GM23338 (cell line): ENCODE measurements around the gene ATXN2. TPM values are rescaled to one million over a fixed set of nuclear protein-coding genes. Genes with fewer than 3 reads are reported as not detected.

Experiments
- ATAC-seq: fragments of 200-7000 bp; cut with Tn5 transposase; 3 replicates; pipeline ENCODE4 v1.9.1; 2020
- DNase-seq: peaks from one replicate; pipeline ENCODE4 v3.0.0-alpha.2; 2015; ENCODE audit warnings: low spot score
- H2AFZ ChIP-seq: fragments of 200-600 bp; sonication (generic); 2 replicates; pipeline ENCODE4 v1.8.0; 2016; ENCODE audit warnings: antibody characterized with exemption, mild to moderate bottlenecking, moderate library complexity
- H3F3A ChIP-seq: fragments of 200-600 bp; sonication (generic); replicated peaks from 2 replicates; pipeline ENCODE4 v1.8.0; 2017; ENCODE audit warnings: antibody characterized with exemption, mixed run types, low read depth
- H3K27ac ChIP-seq: fragments of 200-600 bp; sonication (generic); 2 replicates; pipeline ENCODE4 v1.6.1; 2016; ENCODE audit warnings: low read depth
- H3K27me3 ChIP-seq: fragments of 200-600 bp; sonication (generic); 2 replicates; pipeline ENCODE4 v1.8.0; 2016; ENCODE audit warnings: mild to moderate bottlenecking, mixed run types, moderate library complexity; ENCODE audit not compliant: insufficient read depth
- H3K36me3 ChIP-seq: fragments of 200-600 bp; sonication (generic); 2 replicates; pipeline ENCODE4 v1.8.0; 2016; ENCODE audit warnings: mild to moderate bottlenecking; ENCODE audit not compliant: insufficient read depth
- H3K4me1 ChIP-seq: fragments of 200-600 bp; sonication (generic); 2 replicates; pipeline ENCODE4 v1.8.0; 2016; ENCODE audit warnings: mild to moderate bottlenecking, moderate library complexity; ENCODE audit not compliant: insufficient read depth
- H3K4me2 ChIP-seq: fragments of 200-600 bp; sonication (generic); 2 replicates; pipeline ENCODE4 v1.7.1; 2017; ENCODE audit warnings: mixed run types
- H3K4me3 ChIP-seq: fragments of 200-600 bp; sonication (generic); 2 replicates; pipeline ENCODE4 v1.6.1; 2016; ENCODE audit warnings: mixed run types
- H3K79me2 ChIP-seq: fragments of 200-600 bp; sonication (generic); replicated peaks from 2 replicates; pipeline ENCODE4 v1.8.0; 2017; ENCODE audit warnings: mild to moderate bottlenecking; ENCODE audit not compliant: insufficient read depth
- H3K9me2 ChIP-seq: fragments of 200-600 bp; sonication (generic); 2 replicates; pipeline ENCODE4 v1.8.0; 2017; ENCODE audit not compliant: insufficient read depth
- H4K20me1 ChIP-seq: fragments of 200-600 bp; sonication (generic); replicated peaks from 2 replicates; pipeline ENCODE4 v1.8.0; 2017; ENCODE audit warnings: mild to moderate bottlenecking; ENCODE audit not compliant: insufficient read depth
- H3K27ac Mint-ChIP-seq: 2 replicates; pipeline ENCODE4 v1.8.0; 2020; ENCODE audit warnings: inconsistent platforms, mild to moderate bottlenecking, moderate library complexity, mixed read lengths
- H3K27me3 Mint-ChIP-seq: 3 replicates; pipeline ENCODE4 v1.8.0; 2022; ENCODE audit warnings: low read depth, mild to moderate bottlenecking, moderate library complexity, mixed read lengths, inconsistent platforms; ENCODE audit not compliant: insufficient read depth, poor library complexity
- H3K36me3 Mint-ChIP-seq: 3 replicates; pipeline ENCODE4 v1.8.0; 2021; ENCODE audit warnings: low read depth, mild to moderate bottlenecking, inconsistent platforms, moderate library complexity, mixed read lengths
- H3K4me1 Mint-ChIP-seq: 3 replicates; pipeline ENCODE4 v1.8.0; 2020; ENCODE audit warnings: mild to moderate bottlenecking, inconsistent platforms, mixed read lengths
- H3K4me3 Mint-ChIP-seq: 3 replicates; pipeline ENCODE4 v1.8.0; 2021; ENCODE audit warnings: moderate library complexity, mild to moderate bottlenecking, inconsistent platforms, mixed read lengths
- H3K9me3 Mint-ChIP-seq: 3 replicates; pipeline ENCODE4 v1.8.0; 2020; ENCODE audit warnings: moderate library complexity, mild to moderate bottlenecking, inconsistent platforms, mixed read lengths
- EZH2 ChIP-seq: fragments of 200-600 bp; sonication (generic); IDR thresholded peaks from one replicate; pipeline ENCODE4 v1.8.0; 2017; ENCODE audit warnings: antibody characterized with exemption, mild to moderate bottlenecking, low read depth; ENCODE audit not compliant: unreplicated experiment
- EZH2phosphoT487 ChIP-seq: fragments of 200-600 bp; sonication (generic); IDR thresholded peaks from one replicate; pipeline ENCODE4 v1.8.1; 2018; ENCODE audit warnings: antibody characterized with exemption; ENCODE audit not compliant: unreplicated experiment
- NANOG ChIP-seq: IDR thresholded peaks from 2 replicates; pipeline ENCODE4 v1.6.1; 2016; ENCODE audit warnings: antibody characterized with exemption, borderline replicate concordance
- POLR2AphosphoS5 ChIP-seq: IDR thresholded peaks from 2 replicates; pipeline ENCODE4 v1.6.1; 2016; ENCODE audit warnings: antibody characterized with exemption, low read depth
- ZNF114 ChIP-seq: fragments of 250-450 bp; sonication (Bioruptor Pico); IDR thresholded peaks from 2 replicates; pipeline ENCODE4 v1.5.0; 2020; ENCODE audit warnings: mild to moderate bottlenecking, moderate library complexity
- polyA plus RNA-seq: library from polyadenylated mRNA; unstranded; fragments of >200 nt; fragmentation: Nextera tagmentation; extraction: Ambion mirVana; gene quantifications from 2 replicates; pipeline ENCODE4 v1.2.1, GENCODE V29; 2016
- total RNA-seq: library from RNA; depleted of rRNA; stranded (reverse); fragments of >200 nt; shearing (Covaris generic); gene quantifications from 2 replicates; pipeline ENCODE4 v1.2.3, GENCODE V29; 2014
- TF ChIP-seq, protein P1 (sequence below): fragments of 250-450 bp; sonication (Bioruptor Pico); IDR thresholded peaks from 2 replicates; pipeline ENCODE4 v1.5.0; 2020; ENCODE audit warnings: mild to moderate bottlenecking, moderate library complexity
- TF ChIP-seq, protein P2 (sequence below), 2 experiments: fragments of 200-600 bp in 1 of 2; sonication (generic) in 1 of 2; conservative IDR thresholded peaks; 2 replicates each; pipeline versions ENCODE4 v1.5.1 to v1.6.1; 2016 to 2017; ENCODE audit warnings: antibody characterized with exemption in 2 of 2, low read depth in 2 of 2, mild to moderate bottlenecking in 2 of 2, moderate library complexity in 1 of 2
- TF ChIP-seq, protein P3 (sequence below): IDR thresholded peaks from 2 replicates; pipeline ENCODE4 v1.6.1; 2016; ENCODE audit warnings: antibody characterized with exemption

ATXN2 gene
- total and polyA plus RNA-seq, 2 experiments from 2014 or later = 44.8 to 59.5 TPM

- TF ChIP-seq, protein P1, sequence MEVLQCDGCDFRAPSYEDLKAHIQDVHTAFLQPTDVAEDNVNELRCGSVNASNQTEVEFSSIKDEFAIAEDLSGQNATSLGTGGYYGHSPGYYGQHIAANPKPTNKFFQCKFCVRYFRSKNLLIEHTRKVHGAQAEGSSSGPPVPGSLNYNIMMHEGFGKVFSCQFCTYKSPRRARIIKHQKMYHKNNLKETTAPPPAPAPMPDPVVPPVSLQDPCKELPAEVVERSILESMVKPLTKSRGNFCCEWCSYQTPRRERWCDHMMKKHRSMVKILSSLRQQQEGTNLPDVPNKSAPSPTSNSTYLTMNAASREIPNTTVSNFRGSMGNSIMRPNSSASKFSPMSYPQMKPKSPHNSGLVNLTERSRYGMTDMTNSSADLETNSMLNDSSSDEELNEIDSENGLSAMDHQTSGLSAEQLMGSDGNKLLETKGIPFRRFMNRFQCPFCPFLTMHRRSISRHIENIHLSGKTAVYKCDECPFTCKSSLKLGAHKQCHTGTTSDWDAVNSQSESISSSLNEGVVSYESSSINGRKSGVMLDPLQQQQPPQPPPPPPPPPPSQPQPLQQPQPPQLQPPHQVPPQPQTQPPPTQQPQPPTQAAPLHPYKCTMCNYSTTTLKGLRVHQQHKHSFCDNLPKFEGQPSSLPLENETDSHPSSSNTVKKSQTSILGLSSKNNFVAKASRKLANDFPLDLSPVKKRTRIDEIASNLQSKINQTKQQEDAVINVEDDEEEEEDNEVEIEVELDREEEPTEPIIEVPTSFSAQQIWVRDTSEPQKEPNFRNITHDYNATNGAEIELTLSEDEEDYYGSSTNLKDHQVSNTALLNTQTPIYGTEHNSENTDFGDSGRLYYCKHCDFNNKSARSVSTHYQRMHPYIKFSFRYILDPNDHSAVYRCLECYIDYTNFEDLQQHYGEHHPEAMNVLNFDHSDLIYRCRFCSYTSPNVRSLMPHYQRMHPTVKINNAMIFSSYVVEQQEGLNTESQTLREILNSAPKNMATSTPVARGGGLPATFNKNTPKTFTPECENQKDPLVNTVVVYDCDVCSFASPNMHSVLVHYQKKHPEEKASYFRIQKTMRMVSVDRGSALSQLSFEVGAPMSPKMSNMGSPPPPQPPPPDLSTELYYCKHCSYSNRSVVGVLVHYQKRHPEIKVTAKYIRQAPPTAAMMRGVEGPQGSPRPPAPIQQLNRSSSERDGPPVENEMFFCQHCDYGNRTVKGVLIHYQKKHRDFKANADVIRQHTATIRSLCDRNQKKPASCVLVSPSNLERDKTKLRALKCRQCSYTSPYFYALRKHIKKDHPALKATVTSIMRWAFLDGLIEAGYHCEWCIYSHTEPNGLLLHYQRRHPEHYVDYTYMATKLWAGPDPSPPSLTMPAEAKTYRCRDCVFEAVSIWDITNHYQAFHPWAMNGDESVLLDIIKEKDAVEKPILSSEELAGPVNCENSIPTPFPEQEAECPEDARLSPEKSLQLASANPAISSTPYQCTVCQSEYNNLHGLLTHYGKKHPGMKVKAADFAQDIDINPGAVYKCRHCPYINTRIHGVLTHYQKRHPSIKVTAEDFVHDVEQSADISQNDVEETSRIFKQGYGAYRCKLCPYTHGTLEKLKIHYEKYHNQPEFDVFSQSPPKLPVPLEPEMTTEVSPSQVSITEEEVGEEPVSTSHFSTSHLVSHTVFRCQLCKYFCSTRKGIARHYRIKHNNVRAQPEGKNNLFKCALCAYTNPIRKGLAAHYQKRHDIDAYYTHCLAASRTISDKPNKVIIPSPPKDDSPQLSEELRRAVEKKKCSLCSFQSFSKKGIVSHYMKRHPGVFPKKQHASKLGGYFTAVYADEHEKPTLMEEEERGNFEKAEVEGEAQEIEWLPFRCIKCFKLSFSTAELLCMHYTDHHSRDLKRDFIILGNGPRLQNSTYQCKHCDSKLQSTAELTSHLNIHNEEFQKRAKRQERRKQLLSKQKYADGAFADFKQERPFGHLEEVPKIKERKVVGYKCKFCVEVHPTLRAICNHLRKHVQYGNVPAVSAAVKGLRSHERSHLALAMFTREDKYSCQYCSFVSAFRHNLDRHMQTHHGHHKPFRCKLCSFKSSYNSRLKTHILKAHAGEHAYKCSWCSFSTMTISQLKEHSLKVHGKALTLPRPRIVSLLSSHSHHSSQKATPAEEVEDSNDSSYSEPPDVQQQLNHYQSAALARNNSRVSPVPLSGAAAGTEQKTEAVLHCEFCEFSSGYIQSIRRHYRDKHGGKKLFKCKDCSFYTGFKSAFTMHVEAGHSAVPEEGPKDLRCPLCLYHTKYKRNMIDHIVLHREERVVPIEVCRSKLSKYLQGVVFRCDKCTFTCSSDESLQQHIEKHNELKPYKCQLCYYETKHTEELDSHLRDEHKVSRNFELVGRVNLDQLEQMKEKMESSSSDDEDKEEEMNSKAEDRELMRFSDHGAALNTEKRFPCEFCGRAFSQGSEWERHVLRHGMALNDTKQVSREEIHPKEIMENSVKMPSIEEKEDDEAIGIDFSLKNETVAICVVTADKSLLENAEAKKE (CRISPR knock-in tag) = no peak
- TF ChIP-seq, protein P2, sequence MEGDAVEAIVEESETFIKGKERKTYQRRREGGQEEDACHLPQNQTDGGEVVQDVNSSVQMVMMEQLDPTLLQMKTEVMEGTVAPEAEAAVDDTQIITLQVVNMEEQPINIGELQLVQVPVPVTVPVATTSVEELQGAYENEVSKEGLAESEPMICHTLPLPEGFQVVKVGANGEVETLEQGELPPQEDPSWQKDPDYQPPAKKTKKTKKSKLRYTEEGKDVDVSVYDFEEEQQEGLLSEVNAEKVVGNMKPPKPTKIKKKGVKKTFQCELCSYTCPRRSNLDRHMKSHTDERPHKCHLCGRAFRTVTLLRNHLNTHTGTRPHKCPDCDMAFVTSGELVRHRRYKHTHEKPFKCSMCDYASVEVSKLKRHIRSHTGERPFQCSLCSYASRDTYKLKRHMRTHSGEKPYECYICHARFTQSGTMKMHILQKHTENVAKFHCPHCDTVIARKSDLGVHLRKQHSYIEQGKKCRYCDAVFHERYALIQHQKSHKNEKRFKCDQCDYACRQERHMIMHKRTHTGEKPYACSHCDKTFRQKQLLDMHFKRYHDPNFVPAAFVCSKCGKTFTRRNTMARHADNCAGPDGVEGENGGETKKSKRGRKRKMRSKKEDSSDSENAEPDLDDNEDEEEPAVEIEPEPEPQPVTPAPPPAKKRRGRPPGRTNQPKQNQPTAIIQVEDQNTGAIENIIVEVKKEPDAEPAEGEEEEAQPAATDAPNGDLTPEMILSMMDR (conservative IDR thresholded peaks at IDR 0.05; ENCODE audit: low read depth in 2 of 2) = no peak
- no peak for TF ChIP-seq EZH2
Observed at GRCh38 chr12:111581434-111582132, 17.5 kb downstream of the ATXN2 start (continued).

GRCh38 chr12:111580737-111581136 is 18.4 kb downstream of the ATXN2 start:
- peaks cover 4% of the 10 kb centered on the region; the same call in 2 of the 3 replicates for H3K4me1 Mint-ChIP-seq
- H3K4me3 Mint-ChIP-seq = no peak overlapping the region
- H3K4me2 ChIP-seq = no peak overlapping the region
- ATAC-seq (no peak), DNase-seq (no peak)
- no peak overlapping the region for H2AFZ ChIP-seq
- H3K36me3 ChIP-seq = no peaks in the 10 kb centered on the region
- peaks cover 44% of the 10 kb centered on the region for H4K20me1 ChIP-seq
- H3K27ac ChIP-seq = no peak overlapping the region
- no peaks in the 10 kb centered on the region for H3K9me2 ChIP-seq
- no peaks in the 10 kb centered on the region for H3K27me3 ChIP-seq
- no peak overlapping the region for H3K27ac Mint-ChIP-seq
- H3K9me3 Mint-ChIP-seq = no peaks in the 10 kb centered on the region; the same call in 2 of the 3 replicates
- peaks cover 2% of the 10 kb centered on the region for H3K27me3 Mint-ChIP-seq
- H3K4me3 ChIP-seq = no peak overlapping the region
- H3K4me1 ChIP-seq = 0 out of 2 replicates have a peak, but pooled peaks cover under 1% of the 10 kb centered on the region
- H3F3A ChIP-seq = no peaks in the 10 kb centered on the region
- H3K79me2 ChIP-seq = peaks cover 97% of the 10 kb centered on the region
- peaks cover 4% of the 10 kb centered on the region; the same call in 2 of the 3 replicates for H3K36me3 Mint-ChIP-seq
- TF ChIP-seq POLR2AphosphoS5 = no peak
- TF ChIP-seq EZH2phosphoT487 = no peak
- no peak for TF ChIP-seq NANOG
- TF ChIP-seq, protein P3, sequence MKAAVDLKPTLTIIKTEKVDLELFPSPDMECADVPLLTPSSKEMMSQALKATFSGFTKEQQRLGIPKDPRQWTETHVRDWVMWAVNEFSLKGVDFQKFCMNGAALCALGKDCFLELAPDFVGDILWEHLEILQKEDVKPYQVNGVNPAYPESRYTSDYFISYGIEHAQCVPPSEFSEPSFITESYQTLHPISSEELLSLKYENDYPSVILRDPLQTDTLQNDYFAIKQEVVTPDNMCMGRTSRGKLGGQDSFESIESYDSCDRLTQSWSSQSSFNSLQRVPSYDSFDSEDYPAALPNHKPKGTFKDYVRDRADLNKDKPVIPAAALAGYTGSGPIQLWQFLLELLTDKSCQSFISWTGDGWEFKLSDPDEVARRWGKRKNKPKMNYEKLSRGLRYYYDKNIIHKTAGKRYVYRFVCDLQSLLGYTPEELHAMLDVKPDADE = no peak
- TF ChIP-seq, protein P2 (conservative IDR thresholded peaks at IDR 0.05; ENCODE audit: low read depth in 2 of 2) = no peak
- TF ChIP-seq ZNF114 (CRISPR knock-in tag) = no peak
